Neuronal stem cell (in vitro differentiated cells): ENCODE measurements around the gene CMTR1.

ENCODE experiments used
- DNase-seq: peaks from one replicate; pipeline ENCODE4 v3.0.0-alpha.2; 2013; ENCODE audit warnings: low spot score
- H2AFZ ChIP-seq: one replicate; pipeline ENCODE4 v1.6.1; 2013; ENCODE audit warnings: mild to moderate bottlenecking, low read length, inconsistent platforms
- H2AK5ac ChIP-seq: 2 replicates; pipeline ENCODE4 v1.6.1; 2013; ENCODE audit warnings: low read depth, mild to moderate bottlenecking, inconsistent platforms, low read length, moderate library complexity, mixed read lengths
- H2BK120ac ChIP-seq: 2 replicates; pipeline ENCODE4 v1.6.1; 2013; ENCODE audit warnings: low read depth, mild to moderate bottlenecking, inconsistent platforms, low read length, moderate library complexity, mixed read lengths
- H2BK12ac ChIP-seq: one replicate; pipeline ENCODE4 v1.6.1; 2013; ENCODE audit warnings: low read length, inconsistent platforms
- H2BK15ac ChIP-seq: 2 replicates; pipeline ENCODE4 v1.6.1; 2013; ENCODE audit warnings: mild to moderate bottlenecking, low read length, inconsistent platforms, mixed read lengths
- H2BK5ac ChIP-seq: one replicate; pipeline ENCODE4 v1.6.1; 2013; ENCODE audit warnings: inconsistent platforms, mild to moderate bottlenecking, low read length, moderate library complexity
- H3K14ac ChIP-seq: one replicate; pipeline ENCODE4 v1.6.1; 2013; ENCODE audit warnings: low read length, inconsistent platforms
- H3K18ac ChIP-seq: 2 replicates; pipeline ENCODE4 v1.6.1; 2013; ENCODE audit warnings: low read length, inconsistent platforms
- H3K23ac ChIP-seq: 2 replicates; pipeline ENCODE4 v1.6.1; 2013; ENCODE audit warnings: low read depth, mild to moderate bottlenecking, mixed read lengths, low read length, inconsistent platforms; ENCODE audit not compliant: poor library complexity
- H3K27ac ChIP-seq: replicated peaks from 3 replicates; pipeline ENCODE4 v1.5.1; 2013; ENCODE audit warnings: low read length, inconsistent platforms
- H3K27me3 ChIP-seq, 3 experiments: 2 replicates each; pipeline ENCODE4 v1.6.1; 2013; ENCODE audit warnings: low read length in 3 of 3, mild to moderate bottlenecking in 2 of 3, inconsistent platforms in 1 of 3, low read depth in 1 of 3, mixed read lengths in 1 of 3, moderate library complexity in 1 of 3; ENCODE audit not compliant: control insufficient read depth in 3 of 3, insufficient read depth in 3 of 3
- H3K36me3 ChIP-seq, 2 donors: replicated peaks in 1 of 2; 2 replicates each; pipeline ENCODE4 v1.6.1; 2013; ENCODE audit warnings: low read length in 2 of 2; ENCODE audit not compliant: control insufficient read depth in 2 of 2, insufficient read depth in 2 of 2
- H3K4ac ChIP-seq: 2 replicates; pipeline ENCODE4 v1.6.1; 2013; ENCODE audit warnings: inconsistent platforms, mild to moderate bottlenecking, low read length, moderate library complexity
- H3K4me1 ChIP-seq, 2 donors: 1 replicate in 1 of 2; 2 replicates in 1 of 2; pipeline ENCODE4 v1.6.1; 2013; ENCODE audit warnings: low read length in 2 of 2, low read depth in 1 of 2; ENCODE audit not compliant: control insufficient read depth in 2 of 2, insufficient read depth in 1 of 2
- H3K4me2 ChIP-seq: one replicate; pipeline ENCODE4 v1.6.1; 2013; ENCODE audit warnings: mild to moderate bottlenecking, low read length, inconsistent platforms; ENCODE audit not compliant: insufficient read depth, poor library complexity, severe bottlenecking
- H3K4me3 ChIP-seq, 2 donors: 2 replicates each; pipeline ENCODE4 v1.5.1; 2013; ENCODE audit warnings: low read length in 2 of 2, mild to moderate bottlenecking in 2 of 2, inconsistent platforms in 1 of 2, moderate library complexity in 1 of 2
- H3K79me1 ChIP-seq: one replicate; pipeline ENCODE4 v1.6.1; 2013; ENCODE audit warnings: low read depth, mild to moderate bottlenecking, inconsistent platforms, low read length, moderate library complexity
- H3K9ac ChIP-seq: one replicate; pipeline ENCODE4 v1.6.1; 2013; ENCODE audit warnings: mild to moderate bottlenecking, low read depth, low read length, inconsistent platforms; ENCODE audit not compliant: poor library complexity
- H3K9me3 ChIP-seq, 2 donors: replicated peaks in 1 of 2; 2 replicates each; pipeline versions ENCODE3 to v1.6.1; 2013; ENCODE audit warnings: low read length in 2 of 2, mild to moderate bottlenecking in 2 of 2, inconsistent platforms in 1 of 2, low read depth in 1 of 2, mixed read lengths in 1 of 2, moderate library complexity in 1 of 2; ENCODE audit not compliant: control insufficient read depth in 2 of 2, insufficient read depth in 1 of 2
- H4K8ac ChIP-seq: one replicate; pipeline ENCODE4 v1.6.1; 2013; ENCODE audit warnings: low read depth, mild to moderate bottlenecking, inconsistent platforms, low read length, moderate library complexity
- H4K91ac ChIP-seq: one replicate; pipeline ENCODE4 v1.6.1; 2013; ENCODE audit warnings: low read length, low read depth, mild to moderate bottlenecking, inconsistent platforms; ENCODE audit not compliant: poor library complexity
- WGBS, 2 donors: extraction: QIAGEN DNeasy Blood & Tissue Kit; methylation state at CpG; one replicate each; pipeline ENCODE4 v1.1.7; 2013; ENCODE audit warnings: missing lambda C conversion rate in 2 of 2, mixed read lengths in 1 of 2; ENCODE audit not compliant: insufficient read length in 2 of 2, insufficient replicate concordance in 1 of 2; ENCODE audit errors: extremely low coverage in 2 of 2; 5-methylcytosine and 5-hydroxymethylcytosine counted together

CMTR1 gene

DNA sequence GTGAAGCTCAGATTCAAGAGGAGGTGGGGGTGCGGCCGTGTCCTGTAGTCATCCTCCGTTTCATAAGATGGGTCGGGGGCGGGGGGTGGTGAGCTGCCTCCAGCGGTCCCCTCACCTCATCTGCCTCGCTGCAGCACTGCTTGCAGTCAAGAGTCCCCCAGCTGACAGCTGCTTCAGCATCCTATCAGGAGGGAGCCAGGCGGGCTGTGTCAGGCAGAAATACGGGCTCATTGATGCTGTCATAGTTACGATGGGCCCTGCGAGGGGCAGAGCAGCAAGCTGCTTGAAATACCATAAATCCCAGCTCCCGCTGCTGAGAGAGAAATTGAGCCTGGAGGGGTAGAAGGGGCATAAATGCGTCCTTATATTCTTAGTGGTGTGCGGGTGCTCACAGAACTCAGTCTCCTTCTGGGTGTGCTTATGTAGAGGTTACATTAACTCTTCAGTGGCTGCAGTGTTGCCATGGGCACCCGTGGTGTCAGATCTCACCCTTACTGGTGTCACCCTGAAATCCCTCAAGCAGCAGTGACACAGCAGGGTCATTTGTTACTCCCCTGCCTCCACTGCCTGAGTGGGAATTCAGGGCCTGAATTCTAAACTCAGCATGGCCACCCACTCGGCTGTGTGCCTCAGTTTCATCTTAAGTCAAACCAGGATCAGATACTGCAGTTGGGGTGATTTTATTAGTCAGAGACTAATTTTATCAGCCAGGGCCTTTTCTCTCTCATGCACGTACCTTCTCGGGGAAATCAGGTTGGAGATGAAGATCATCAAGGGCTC lies 44.8 kb downstream of the CMTR1 start:
- Histone ChIP-seq H2BK15ac (no peak overlapping the region), H3K36me3 (peaks cover 48 to 96% of the 10 kb centered on the region in 2 donors), H2BK12ac (no peak overlapping the region), H3K27me3 (no peaks in the 10 kb centered on the region), H3K23ac (no peak overlapping the region), H3K4me1 (peaks cover 20 to 21% of the 10 kb centered on the region in 2 donors), H2AFZ (no peak overlapping the region), H3K4me2 (no peak overlapping the region), H4K91ac (no peak overlapping the region), H3K9ac (no peak overlapping the region), H4K8ac (no peak overlapping the region), H2BK120ac (no peak overlapping the region), H3K79me1 (peaks cover 2% of the 10 kb centered on the region), H3K27ac (no peak overlapping the region), H2AK5ac (no peak overlapping the region), H3K4ac (no peak overlapping the region), H3K18ac (no peak overlapping the region), H3K14ac (no peak overlapping the region), H3K4me3 (no peak overlapping the region), H3K9me3 (no peaks in the 10 kb centered on the region), H2BK5ac (no peak overlapping the region)
- no CpG with 5 or more reads among the region's 18 CpGs for WGBS, 2 donors
- no peak for DNase-seq

GRCh38 chr6:37478827-37479226 lies 45.8 kb downstream of the CMTR1 start:
- no peak for DNase-seq
- no peak overlapping the region for H4K8ac ChIP-seq
- no peak overlapping the region for H3K4me3 ChIP-seq
- no CpG with 5 or more reads among the region's 7 CpGs for WGBS, 2 donors
- no peaks in the 10 kb centered on the region for H3K27me3 ChIP-seq
- H3K9ac ChIP-seq: no peak overlapping the region
- no peak overlapping the region for H2AFZ ChIP-seq
- H3K4me2 ChIP-seq: no peak overlapping the region
- H3K79me1 ChIP-seq: peaks cover 2% of the 10 kb centered on the region
- H3K36me3 ChIP-seq: peaks cover 49 to 96% of the 10 kb centered on the region in 2 donors
- no peak overlapping the region for H4K91ac ChIP-seq
- no peaks in the 10 kb centered on the region for H3K9me3 ChIP-seq
- no peak overlapping the region for H2BK120ac ChIP-seq
- H3K4ac ChIP-seq: no peak overlapping the region
- no peak overlapping the region for H2BK5ac ChIP-seq
- no peak overlapping the region for H2BK12ac ChIP-seq
- no peak overlapping the region for H2AK5ac ChIP-seq
- no peak overlapping the region for H3K27ac ChIP-seq
- H3K18ac ChIP-seq: no peak overlapping the region
- no peak overlapping the region for H3K14ac ChIP-seq
- no peak overlapping the region for H2BK15ac ChIP-seq
- peak overlapping the region; percentile 18 for H3K23ac ChIP-seq
- H3K4me1 ChIP-seq: peaks cover 20 to 21% of the 10 kb centered on the region in 2 donors

GRCh38 chr6:37479266-37479854 lies 46.3 kb downstream of the CMTR1 start:
- Histone ChIP-seq H3K27ac (no peak overlapping the region), H3K9me3 (no peaks in the 10 kb centered on the region), H2BK15ac (no peak overlapping the region)

GRCh38 chr6:37480118-37480736 lies 47.2 kb downstream of the CMTR1 start:
- Histone ChIP-seq H2BK120ac (no peak overlapping the region), H3K4me1 (peaks cover 20 to 28% of the 10 kb centered on the region in 2 donors), H4K91ac (no peak overlapping the region), H3K9ac (peak overlapping the region; percentile 9), H2BK5ac (no peak overlapping the region), H3K18ac (peak overlapping the region; percentile 34), H3K9me3 (no peaks in the 10 kb centered on the region), H2BK12ac (no peak overlapping the region), H2AK5ac (no peak overlapping the region), H3K4me2 (no peak overlapping the region), H3K36me3 (peaks cover 40 to 88% of the 10 kb centered on the region in 2 donors), H3K27me3 (no peaks in the 10 kb centered on the region), H3K14ac (no peak overlapping the region), H2BK15ac (no peak overlapping the region), H3K79me1 (peaks cover 2% of the 10 kb centered on the region), H3K27ac (no peak overlapping the region), H4K8ac (no peak overlapping the region), H3K23ac (no peak overlapping the region), H3K4me3 (no peak overlapping the region), H2AFZ (no peak overlapping the region), H3K4ac (no peak overlapping the region)
- no peak for DNase-seq
- WGBS, 2 donors: no CpG with 5 or more reads among the region's 1 CpG

More at GRCh38 chr6:37479266-37479854, 46.3 kb downstream of the CMTR1 start:
- Histone ChIP-seq H2BK12ac (no peak overlapping the region), H2AFZ (no peak overlapping the region), H3K79me1 (peaks cover 2% of the 10 kb centered on the region), H3K9ac (no peak overlapping the region), H3K4me3 (no peak overlapping the region), H3K36me3 (peaks cover 48 to 94% of the 10 kb centered on the region in 2 donors), H3K18ac (no peak overlapping the region), H3K27me3 (no peaks in the 10 kb centered on the region), H4K8ac (no peak overlapping the region), H3K4me2 (no peak overlapping the region), H2AK5ac (no peak overlapping the region), H3K4me1 (peaks cover 20 to 21% of the 10 kb centered on the region in 2 donors), H2BK5ac (no peak overlapping the region), H2BK120ac (no peak overlapping the region), H3K14ac (no peak overlapping the region), H3K23ac (no peak overlapping the region), H4K91ac (no peak overlapping the region), H3K4ac (no peak overlapping the region)
- WGBS, 2 donors: no CpG with 5 or more reads among the region's 6 CpGs
- no peak for DNase-seq
